K562 (cell line): ENCODE data around the gene DOCK7. TPM values are rescaled to one million over a fixed set of nuclear protein-coding genes. Genes with fewer than 3 reads are reported as not detected.
A peak's percentile ranks its signal among the peaks of the same experiment; 100 is the strongest.

Source experiments
- BDP1 ChIP-seq: IDR thresholded peaks from 3 replicates; pipeline ENCODE4 v1.6.1; 2011; ENCODE audit not compliant: insufficient read length, insufficient read depth
- CBFA2T2 ChIP-seq: fragments of 450-650 bp; conservative IDR thresholded peaks from 2 replicates; pipeline ENCODE4 v1.6.1; 2017; ENCODE audit warnings: mild to moderate bottlenecking
- CBFA2T3 ChIP-seq: fragments of 450-650 bp; IDR thresholded peaks from 2 replicates; pipeline ENCODE4 v1.6.1; 2017
- CBX1 ChIP-seq: sonication (generic); IDR thresholded peaks from 2 replicates; pipeline ENCODE4 v1.6.1; 2016; ENCODE audit warnings: antibody characterized with exemption, low read depth, mild to moderate bottlenecking
- CBX3 ChIP-seq, 2 experiments: IDR thresholded peaks; 1 replicate in 1 of 2; 2 replicates in 1 of 2; pipeline ENCODE4 v1.6.1; 2012; ENCODE audit warnings: inconsistent platforms in 2 of 2, low read length in 2 of 2, borderline replicate concordance in 1 of 2, control low read depth in 1 of 2
- HDAC2 ChIP-seq: fragments of 450-650 bp; IDR thresholded peaks from 2 replicates; pipeline ENCODE4 v1.6.1; 2016; ENCODE audit warnings: mild to moderate bottlenecking
- MECOM ChIP-seq: fragments of 250-450 bp; sonication (Bioruptor Pico); IDR thresholded peaks from 2 replicates; pipeline ENCODE4 v1.8.0; 2022; ENCODE audit warnings: inconsistent platforms
- MEIS2 ChIP-seq: fragments of 450-650 bp; IDR thresholded peaks from 2 replicates; pipeline ENCODE4 v1.6.1; 2014; ENCODE audit warnings: mild to moderate bottlenecking; ENCODE audit not compliant: partially characterized antibody
- NFXL1 ChIP-seq: fragments of 450-650 bp; formaldehyde crosslinking; IDR thresholded peaks from 2 replicates; pipeline ENCODE4 v1.4.0; 2021; ENCODE audit warnings: mild to moderate bottlenecking
- NR4A1 ChIP-seq, 2 experiments: fragments of 250-450 bp in 1 of 2; fragments of 450-650 bp in 1 of 2; sonication (Bioruptor Pico) in 1 of 2; IDR thresholded peaks; 2 replicates each; pipeline versions ENCODE4 v1.4.0 to v1.6.1; 2016 to 2020; ENCODE audit warnings: mild to moderate bottlenecking in 2 of 2, missing compliant biosample characterization in 1 of 2, missing genetic modification characterization in 1 of 2, moderate library complexity in 1 of 2
- PHB2 ChIP-seq: fragments of 450-650 bp; IDR thresholded peaks from 2 replicates; pipeline ENCODE4 v1.6.1; 2017; ENCODE audit warnings: low read depth
- SPI1 ChIP-seq: IDR thresholded peaks from 2 replicates; pipeline ENCODE4 v1.6.1; 2011; ENCODE audit warnings: low read depth, low read length, control low read depth, borderline replicate concordance
- STAG1 ChIP-seq: sonication (generic); formaldehyde crosslinking; IDR thresholded peaks from 2 replicates; pipeline ENCODE4 v1.5.0; 2020; ENCODE audit warnings: missing genetic modification reagents, borderline replicate concordance
- ZBTB17 ChIP-seq: fragments of 450-650 bp; formaldehyde crosslinking; IDR thresholded peaks from 2 replicates; pipeline ENCODE4 v1.4.0; 2020; ENCODE audit warnings: mild to moderate bottlenecking
- ZNF282 ChIP-seq: sonication (generic); formaldehyde crosslinking; IDR thresholded peaks from 2 replicates; pipeline ENCODE4 v1.8.1; 2023; ENCODE audit warnings: missing genetic modification reagents
- ZNF57 ChIP-seq: fragments of 450-650 bp; formaldehyde crosslinking; IDR thresholded peaks from 2 replicates; pipeline ENCODE4 v1.4.0; 2020; ENCODE audit warnings: mild to moderate bottlenecking, moderate library complexity
- polyA plus RNA-seq, 8 experiments: library from polyadenylated mRNA; depleted of rRNA in 4 of 8; stranded (reverse) in 5 of 8; unstranded in 3 of 8; fragments of >200 nt; fragmentation: Nextera tagmentation in 2 of 8; fragmentation: Illumina TruSeq in 1 of 8; extraction: Ambion mirVana in 2 of 8; extraction: Trizol in 1 of 8; gene quantifications; 2 replicates each; pipeline versions ENCODE4 v1.2.1 to v1.2.3, GENCODE V29; 2011 to 2014; ENCODE audit warnings: inconsistent platforms in 1 of 8, missing spikeins in 1 of 8
- total RNA-seq, 7 experiments: library from RNA; depleted of rRNA in 6 of 7; stranded (reverse); fragments of >200 nt in 6 of 7; fragmentation: Illumina TruSeq in 2 of 7; extraction: Trizol in 2 of 7; gene quantifications; 2 replicates each; pipeline versions ENCODE4 v1.2.1 to v1.2.3, GENCODE V29; 2011 to 2021; ENCODE audit warnings: low replicate concordance in 1 of 7
- TF ChIP-seq, protein P1 (sequence below): fragments of 450-650 bp; IDR thresholded peaks from 2 replicates; pipeline ENCODE4 v1.6.1; 2018; ENCODE audit not compliant: partially characterized antibody
- TF ChIP-seq, protein P2 (sequence below): fragments of 200-400 bp; formaldehyde crosslinking; IDR thresholded peaks from 2 replicates; pipeline ENCODE4 v1.6.1; 2017; ENCODE audit warnings: mild to moderate bottlenecking, low read depth, low read length, moderate library complexity
- TF ChIP-seq, protein P3 (sequence below): fragments of 250-450 bp; sonication (Bioruptor Pico); IDR thresholded peaks from 2 replicates; pipeline ENCODE4 v1.8.0; 2022; ENCODE audit warnings: moderate library complexity, mild to moderate bottlenecking, inconsistent platforms
- TF ChIP-seq, protein P4 (sequence below): IDR thresholded peaks from 3 replicates; pipeline ENCODE4 v1.6.1; 2011; ENCODE audit warnings: borderline replicate concordance, mild to moderate bottlenecking, moderate library complexity; ENCODE audit not compliant: insufficient read length; ENCODE audit errors: extremely low read depth

DOCK7 gene
- total and polyA plus RNA-seq, 9 of the 15 experiments (the other 6 are each of a cell fraction or from before 2014, with no cell fraction given): 4.9 to 35.1 (median 12.6) TPM

DNA sequence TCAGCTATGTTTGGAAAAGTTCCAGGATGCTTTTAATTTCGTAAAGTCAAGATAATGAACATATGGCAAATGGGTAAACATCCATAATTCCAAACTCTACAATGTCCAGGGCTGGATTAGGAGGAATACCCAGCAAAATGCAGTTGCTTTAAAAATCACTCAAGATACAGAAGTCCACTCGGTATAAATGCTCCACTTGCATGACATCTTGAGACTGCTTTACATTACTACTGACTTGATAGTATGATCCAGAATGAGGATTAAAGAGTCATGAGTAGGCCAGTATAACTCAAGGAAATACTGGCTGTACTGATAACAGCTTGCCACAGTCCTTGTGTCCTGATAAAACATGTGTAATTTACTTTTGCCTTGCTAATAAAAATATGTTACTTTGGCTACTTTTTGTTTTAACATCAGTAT, 149.1 kb downstream of the DOCK7 start (continued):
- TF ChIP-seq, protein P1, sequence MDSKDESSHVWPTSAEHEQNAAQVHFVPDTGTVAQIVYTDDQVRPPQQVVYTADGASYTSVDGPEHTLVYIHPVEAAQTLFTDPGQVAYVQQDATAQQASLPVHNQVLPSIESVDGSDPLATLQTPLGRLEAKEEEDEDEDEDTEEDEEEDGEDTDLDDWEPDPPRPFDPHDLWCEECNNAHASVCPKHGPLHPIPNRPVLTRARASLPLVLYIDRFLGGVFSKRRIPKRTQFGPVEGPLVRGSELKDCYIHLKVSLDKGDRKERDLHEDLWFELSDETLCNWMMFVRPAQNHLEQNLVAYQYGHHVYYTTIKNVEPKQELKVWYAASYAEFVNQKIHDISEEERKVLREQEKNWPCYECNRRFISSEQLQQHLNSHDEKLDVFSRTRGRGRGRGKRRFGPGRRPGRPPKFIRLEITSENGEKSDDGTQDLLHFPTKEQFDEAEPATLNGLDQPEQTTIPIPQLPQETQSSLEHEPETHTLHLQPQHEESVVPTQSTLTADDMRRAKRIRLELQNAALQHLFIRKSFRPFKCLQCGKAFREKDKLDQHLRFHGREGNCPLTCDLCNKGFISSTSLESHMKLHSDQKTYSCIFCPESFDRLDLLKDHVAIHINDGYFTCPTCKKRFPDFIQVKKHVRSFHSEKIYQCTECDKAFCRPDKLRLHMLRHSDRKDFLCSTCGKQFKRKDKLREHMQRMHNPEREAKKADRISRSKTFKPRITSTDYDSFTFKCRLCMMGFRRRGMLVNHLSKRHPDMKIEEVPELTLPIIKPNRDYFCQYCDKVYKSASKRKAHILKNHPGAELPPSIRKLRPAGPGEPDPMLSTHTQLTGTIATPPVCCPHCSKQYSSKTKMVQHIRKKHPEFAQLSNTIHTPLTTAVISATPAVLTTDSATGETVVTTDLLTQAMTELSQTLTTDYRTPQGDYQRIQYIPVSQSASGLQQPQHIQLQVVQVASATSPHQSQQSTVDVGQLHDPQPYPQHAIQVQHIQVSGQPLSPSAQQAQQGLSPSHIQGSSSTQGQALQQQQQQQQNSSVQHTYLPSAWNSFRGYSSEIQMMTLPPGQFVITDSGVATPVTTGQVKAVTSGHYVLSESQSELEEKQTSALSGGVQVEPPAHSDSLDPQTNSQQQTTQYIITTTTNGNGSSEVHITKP: peak; percentile 62
- no peak for TF ChIP-seq PHB2
- TF ChIP-seq ZNF282 (CRISPR knock-in tag): no peak
- TF ChIP-seq, protein P2, sequence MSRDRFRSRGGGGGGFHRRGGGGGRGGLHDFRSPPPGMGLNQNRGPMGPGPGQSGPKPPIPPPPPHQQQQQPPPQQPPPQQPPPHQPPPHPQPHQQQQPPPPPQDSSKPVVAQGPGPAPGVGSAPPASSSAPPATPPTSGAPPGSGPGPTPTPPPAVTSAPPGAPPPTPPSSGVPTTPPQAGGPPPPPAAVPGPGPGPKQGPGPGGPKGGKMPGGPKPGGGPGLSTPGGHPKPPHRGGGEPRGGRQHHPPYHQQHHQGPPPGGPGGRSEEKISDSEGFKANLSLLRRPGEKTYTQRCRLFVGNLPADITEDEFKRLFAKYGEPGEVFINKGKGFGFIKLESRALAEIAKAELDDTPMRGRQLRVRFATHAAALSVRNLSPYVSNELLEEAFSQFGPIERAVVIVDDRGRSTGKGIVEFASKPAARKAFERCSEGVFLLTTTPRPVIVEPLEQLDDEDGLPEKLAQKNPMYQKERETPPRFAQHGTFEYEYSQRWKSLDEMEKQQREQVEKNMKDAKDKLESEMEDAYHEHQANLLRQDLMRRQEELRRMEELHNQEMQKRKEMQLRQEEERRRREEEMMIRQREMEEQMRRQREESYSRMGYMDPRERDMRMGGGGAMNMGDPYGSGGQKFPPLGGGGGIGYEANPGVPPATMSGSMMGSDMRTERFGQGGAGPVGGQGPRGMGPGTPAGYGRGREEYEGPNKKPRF: no peak
- no peak for TF ChIP-seq NFXL1 (CRISPR knock-in tag)
- TF ChIP-seq ZBTB17: no peak
- no peak for TF ChIP-seq STAG1 (CRISPR knock-in tag)
- TF ChIP-seq NR4A1 (CRISPR knock-in tag; IDR thresholded peaks at IDR 0.05): no peak
- no peak for TF ChIP-seq NR4A1 (tag; IDR thresholded peaks at IDR 0.05)
- TF ChIP-seq CBFA2T3: peak; percentile 84
- no peak for TF ChIP-seq BDP1
- peak; percentile 27 for TF ChIP-seq MEIS2
- TF ChIP-seq ZNF57 (CRISPR knock-in tag): no peak
- no peak for TF ChIP-seq HDAC2
- peak in 1 of 2 experiments; percentile 39; a peak in 1 of 3 replicates for TF ChIP-seq CBX3 (IDR thresholded peaks at IDR 0.05; ENCODE audit: borderline replicate concordance in 1 of 2, low read length in 2 of 2)
- no peak for TF ChIP-seq CBX1
- TF ChIP-seq MECOM: no peak
- TF ChIP-seq, protein P3, sequence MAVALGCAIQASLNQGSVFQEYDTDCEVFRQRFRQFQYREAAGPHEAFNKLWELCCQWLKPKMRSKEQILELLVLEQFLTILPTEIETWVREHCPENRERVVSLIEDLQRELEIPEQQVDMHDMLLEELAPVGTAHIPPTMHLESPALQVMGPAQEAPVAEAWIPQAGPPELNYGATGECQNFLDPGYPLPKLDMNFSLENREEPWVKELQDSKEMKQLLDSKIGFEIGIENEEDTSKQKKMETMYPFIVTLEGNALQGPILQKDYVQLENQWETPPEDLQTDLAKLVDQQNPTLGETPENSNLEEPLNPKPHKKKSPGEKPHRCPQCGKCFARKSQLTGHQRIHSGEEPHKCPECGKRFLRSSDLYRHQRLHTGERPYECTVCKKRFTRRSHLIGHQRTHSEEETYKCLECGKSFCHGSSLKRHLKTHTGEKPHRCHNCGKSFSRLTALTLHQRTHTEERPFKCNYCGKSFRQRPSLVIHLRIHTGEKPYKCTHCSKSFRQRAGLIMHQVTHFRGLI: no peak
- no peak for TF ChIP-seq SPI1
- TF ChIP-seq, protein P4, sequence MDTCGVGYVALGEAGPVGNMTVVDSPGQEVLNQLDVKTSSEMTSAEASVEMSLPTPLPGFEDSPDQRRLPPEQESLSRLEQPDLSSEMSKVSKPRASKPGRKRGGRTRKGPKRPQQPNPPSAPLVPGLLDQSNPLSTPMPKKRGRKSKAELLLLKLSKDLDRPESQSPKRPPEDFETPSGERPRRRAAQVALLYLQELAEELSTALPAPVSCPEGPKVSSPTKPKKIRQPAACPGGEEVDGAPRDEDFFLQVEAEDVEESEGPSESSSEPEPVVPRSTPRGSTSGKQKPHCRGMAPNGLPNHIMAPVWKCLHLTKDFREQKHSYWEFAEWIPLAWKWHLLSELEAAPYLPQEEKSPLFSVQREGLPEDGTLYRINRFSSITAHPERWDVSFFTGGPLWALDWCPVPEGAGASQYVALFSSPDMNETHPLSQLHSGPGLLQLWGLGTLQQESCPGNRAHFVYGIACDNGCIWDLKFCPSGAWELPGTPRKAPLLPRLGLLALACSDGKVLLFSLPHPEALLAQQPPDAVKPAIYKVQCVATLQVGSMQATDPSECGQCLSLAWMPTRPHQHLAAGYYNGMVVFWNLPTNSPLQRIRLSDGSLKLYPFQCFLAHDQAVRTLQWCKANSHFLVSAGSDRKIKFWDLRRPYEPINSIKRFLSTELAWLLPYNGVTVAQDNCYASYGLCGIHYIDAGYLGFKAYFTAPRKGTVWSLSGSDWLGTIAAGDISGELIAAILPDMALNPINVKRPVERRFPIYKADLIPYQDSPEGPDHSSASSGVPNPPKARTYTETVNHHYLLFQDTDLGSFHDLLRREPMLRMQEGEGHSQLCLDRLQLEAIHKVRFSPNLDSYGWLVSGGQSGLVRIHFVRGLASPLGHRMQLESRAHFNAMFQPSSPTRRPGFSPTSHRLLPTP: no peak
- peak; percentile 68 for TF ChIP-seq CBFA2T2
